NCI-H187 (cell line): ENCODE results near the gene TMEM183A.

Experiments used
- DNase-seq, 2 experiments: peaks; one replicate each; lab custom pipeline; 2025; lab: John Stamatoyannopoulos, UW

Gene TMEM183A

DNA sequence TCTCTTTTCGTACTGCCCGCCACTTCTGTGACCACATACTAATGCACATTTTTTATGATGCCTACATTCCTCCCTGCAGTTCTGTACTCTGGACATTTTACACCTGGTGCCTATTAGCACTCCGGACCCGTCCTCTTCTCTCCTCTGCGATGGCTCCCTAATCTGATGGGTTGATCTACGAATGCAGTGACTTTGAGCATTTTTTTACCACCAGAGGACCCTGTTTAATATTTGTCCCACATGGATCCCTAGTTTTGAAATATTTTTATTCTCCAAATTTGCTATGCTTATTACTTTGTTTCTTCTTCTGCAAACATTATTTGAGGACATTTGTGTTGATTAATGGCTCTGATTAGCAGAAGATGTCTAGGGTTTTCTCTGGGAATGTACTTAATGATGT lies 24.3 kb downstream of the TMEM183A start:
- no peak for DNase-seq

DNA sequence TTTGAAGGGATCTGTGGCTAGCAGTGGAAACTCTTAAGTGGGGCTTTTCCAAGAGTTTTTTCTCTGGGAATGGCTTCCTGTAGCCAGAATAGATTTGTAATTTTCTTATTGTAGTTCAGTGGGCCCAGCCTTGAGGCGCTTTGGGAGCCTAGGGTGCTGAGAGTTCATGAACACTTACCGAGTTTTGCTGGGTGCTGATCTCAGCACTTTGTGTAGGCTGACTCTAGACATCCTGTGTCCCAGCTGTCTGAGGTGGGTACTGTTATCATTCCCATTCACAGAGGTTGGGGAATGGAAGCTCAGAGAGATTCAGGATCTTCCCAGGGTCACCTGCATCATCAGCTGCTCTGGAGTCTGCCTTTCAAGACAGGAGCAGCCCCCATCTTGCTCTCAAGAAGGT lies 26.1 kb downstream of the TMEM183A start:
- no peak for DNase-seq

DNA sequence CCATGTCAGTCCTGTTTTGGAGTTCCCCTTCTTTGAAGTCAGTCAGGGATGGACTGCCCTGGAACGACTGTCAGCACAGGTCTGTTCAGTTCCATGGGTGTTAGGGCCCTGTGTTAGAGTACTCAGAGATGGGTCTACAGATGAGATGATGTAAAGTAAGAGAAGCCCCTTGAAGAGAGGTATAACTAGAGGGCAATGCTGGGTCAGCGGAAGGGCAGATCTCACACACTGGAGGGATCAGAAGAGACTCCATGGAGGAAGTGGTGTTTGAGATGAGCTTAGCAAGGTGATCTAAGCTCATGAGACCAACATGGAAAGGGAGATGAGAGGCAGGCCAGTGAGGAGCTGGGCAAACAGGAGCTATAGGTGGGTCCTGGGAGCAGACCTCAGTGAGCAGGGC lies 26.7 kb downstream of the TMEM183A start:
- no peak for DNase-seq

DNA sequence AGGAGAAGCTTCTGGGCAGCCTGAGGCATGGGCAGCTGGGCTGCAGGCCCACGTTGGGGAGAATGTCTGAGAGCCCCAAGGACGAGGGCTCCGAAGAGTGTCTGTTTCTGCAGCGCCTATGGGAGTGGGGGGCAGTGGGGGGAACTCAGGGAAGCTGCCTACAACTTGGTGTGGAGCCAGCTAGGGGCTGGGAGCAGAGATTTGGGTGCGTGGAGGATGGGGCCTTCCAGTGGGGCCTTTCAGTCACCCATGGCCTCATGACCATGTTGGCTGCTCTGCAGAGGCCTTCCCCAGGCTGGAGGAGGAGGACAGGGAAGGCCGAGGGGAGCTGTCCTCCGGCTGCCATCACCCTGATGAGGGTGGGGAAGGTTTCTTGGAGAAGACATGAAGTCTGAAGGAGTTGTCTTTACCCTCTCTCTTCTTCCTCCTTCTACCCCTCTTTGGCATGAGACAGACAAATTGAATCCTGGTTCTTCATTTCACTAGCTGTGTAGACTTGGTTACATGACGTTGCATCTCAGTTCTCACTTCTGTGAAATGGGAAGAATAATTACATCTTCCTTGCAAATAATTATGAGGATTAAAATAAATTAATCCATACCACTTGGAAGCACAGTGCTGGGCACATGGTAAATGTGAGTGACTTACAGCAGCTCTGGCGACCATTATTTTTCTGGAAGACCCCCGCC lies 27.4 kb downstream of the TMEM183A start:
- DNase-seq, result no peak

DNA sequence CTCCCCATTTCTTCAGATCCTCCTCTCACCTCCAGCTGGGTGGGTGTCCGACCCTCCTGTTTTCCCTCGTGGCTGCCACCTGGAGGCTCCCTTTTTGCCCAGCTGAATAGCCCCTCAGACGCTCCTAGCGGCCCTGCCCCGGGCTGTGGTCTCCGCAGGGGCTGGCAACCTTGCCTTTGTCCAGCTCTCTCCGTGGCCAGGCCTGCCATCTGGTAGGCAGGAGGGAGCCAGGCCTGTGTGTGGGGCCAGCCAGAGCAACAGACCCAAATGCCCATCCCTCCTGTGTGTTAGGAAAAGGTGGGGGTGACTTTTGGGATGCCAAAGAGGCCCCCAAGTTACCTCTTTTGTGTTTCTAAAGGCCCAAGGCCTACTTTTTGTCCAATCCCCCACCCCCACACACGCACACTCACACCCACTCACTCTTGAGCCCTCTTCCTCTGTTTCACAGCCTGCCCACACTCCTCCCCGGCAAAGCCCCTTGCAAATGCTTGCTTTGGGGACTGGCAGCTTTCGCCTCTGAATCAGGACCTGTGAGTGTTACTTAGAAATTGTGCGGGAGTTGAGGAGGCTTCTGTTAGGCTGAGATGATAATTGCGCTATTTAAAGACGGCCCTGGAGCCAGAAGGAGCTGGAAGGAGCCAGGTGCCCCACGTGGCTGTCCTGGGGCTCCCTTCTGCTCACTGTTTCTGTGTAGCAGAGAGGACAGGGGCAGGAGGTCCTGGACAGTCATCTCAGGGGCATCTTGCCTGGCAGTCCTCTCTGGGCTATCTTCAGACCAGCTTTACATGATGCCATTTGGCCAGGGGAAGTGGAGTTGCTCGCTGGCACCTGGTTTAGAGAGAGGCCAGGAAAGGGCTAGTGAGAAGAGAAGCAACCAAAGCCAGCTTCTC lies 28.2 kb downstream of the TMEM183A start:
- DNase-seq, result no peak

DNA sequence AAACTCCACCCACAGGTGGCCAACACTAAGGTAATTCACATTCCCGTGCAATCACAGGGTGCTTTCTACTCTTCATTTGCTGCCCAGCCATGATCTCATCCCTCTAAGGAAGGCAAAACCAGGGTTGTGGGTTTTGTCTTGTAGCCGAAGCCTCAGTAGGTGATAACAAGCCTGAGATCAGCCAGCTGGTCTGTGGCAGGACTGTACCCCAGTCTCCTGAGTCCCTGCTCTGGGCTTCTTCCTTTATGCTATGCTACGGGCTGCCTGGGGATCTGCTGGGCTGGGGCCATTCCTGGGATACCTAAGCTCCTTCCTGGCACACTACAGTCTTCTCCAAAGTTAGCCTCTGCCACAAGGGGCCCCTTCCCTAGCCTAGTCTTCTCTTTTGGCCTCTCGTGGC lies 29.0 kb downstream of the TMEM183A start:
- DNase-seq, result no peak

DNA sequence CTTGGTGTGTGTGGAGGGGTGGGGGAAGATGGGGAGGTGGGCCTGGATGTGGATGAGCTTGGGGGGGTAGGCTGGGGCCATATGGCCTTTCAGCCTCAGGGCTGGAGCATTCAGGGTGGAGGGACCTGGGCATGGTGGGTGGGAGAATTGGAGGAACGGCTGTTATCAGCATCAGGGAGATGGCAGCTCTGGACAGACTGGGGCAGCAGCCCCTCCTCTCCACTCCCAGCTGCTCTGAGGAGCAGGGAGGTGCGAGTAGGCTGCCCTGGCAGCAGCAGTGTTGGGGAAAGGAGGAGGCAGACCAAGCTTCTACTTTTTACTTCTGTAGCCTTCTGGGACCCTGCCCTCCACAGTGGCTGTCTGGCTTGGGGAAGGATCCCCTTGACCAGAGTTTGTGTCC lies 29.4 kb downstream of the TMEM183A start:
- no peak for DNase-seq

DNA sequence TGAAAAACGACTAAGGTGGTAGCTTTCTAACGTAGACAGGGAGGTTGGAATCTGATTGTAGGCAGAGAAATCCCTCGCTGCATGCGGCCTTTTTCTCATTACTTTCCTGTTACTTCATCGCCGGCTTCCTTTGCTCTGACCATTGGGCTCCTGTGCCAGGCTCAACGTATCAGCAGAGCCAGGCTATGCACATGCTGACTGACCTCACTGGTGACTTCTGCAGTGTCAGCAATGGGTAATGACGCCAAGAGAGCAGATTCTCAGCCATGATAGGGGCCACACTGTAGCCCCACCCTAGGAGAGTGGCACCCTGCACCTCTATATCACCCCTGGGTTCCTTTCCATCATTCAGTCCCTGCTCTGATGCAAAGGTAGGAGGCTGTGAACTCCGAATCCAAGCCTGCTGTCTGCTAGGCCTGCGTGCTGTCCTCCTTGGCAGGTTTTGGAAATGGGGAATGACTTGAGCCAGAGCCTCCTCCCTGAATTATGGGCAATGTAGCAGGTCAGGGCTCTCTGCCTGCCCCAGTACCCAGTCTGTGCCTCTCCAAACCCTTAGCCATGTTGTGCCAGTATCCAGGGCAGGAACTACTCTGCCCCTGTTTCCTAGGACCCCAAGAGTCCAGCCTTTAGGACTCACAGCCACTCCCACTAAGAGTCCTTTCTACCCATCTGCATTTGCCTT lies 30.5 kb downstream of the TMEM183A start:
- DNase-seq, result no peak

DNA sequence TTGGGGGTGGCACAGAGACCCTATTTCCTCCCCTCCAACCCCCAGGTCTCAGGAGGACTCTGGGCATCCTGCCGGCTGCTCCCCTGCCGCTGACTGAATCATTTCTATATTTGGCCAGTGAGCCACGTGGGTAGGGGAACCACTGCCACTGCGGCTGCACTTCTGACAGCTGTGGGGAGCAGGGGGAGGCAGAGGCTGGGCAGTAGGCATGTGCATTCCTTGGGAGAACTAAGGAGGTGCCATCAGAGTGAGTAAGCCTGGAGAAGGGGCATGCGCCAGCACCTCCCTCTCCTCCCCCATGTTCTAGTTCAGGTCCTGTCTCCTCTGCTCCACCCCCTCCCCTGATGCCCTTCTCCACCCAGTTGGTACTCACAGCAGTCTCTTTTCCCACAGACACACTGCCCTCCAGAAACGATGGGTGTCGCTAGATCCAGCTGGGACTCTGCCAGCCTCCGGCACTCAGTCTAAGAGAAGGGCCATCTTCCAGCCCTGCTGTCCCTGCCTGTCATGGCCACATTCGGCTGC lies 31.1 kb downstream of the TMEM183A start:
- DNase-seq, result no peak

DNA sequence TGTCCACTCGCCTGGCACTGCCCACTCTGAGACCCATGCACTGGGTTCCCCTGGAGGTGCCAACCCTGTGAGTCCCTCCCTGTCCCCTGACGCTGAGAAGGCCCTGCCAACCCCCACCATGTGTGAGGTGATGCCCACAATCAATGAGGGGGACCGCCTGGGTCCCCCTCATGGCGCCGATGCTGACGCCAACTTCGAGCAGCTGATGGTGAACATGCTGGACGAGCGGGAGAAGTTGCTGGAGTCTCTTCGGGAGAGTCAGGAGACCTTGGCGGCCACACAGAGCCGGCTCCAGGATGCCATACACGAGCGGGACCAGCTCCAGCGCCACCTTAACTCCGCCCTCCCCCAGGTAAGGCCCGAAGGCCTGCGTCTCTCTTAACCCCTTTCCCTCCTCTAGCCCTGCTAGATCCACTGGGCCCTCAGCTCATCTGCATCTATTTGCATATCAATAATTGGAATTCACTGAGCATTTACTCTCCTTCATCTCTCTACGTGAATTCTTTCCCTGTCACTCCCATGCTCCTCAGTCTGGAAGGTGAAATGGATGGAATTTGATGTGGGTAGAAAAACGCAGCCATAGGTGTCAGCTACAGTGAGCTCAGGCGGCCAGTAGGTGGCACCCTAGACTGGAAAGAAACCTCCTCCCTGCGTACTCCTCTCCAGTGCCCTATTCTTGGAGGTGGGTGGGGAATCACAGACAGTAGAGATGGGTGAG lies 31.9 kb downstream of the TMEM183A start:
- peak; percentile 74 to 80 for DNase-seq

DNA sequence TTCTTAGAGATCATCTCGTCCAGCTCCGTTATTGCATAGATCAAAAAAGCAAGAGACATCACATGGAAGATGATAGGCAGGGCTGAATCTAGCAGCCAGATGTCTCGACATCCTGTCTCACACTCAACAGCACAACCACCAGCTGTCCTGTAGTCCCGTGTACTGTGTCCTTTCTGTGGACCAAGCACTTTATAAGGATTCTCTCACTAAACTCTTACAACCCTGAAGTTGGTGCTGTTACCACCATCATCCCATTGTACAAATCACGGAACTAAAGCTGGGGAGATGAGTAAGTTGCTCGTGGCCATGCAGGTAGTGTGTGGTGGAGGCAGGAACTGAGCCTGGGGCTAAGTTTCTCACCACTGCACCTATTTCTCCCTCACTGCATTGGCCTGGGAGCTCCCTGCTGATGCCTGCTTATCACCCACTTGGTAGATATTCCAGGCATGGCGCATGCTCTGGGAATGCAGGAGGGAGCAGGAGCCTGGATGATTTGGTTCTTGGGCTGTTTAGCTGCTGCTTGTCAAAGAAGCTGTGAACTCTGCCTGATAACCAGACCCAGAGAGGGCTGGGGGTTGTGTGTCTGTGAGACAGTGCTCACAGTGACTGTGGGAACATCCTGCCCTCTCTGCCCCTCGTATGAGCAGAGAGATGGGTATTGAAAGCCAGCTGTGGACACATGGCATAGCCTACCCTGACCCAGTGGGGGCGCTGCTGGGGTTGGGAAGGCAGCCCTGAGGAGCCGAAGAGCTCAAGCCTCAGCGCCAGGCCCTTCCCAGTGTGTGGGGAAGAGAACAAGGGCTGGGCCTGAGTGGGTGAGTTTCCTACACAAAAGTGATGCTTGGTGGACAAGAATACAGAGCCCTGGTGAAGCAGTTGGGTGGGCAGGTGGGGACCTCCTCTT lies 32.7 kb downstream of the TMEM183A start:
- DNase-seq, result no peak

DNA sequence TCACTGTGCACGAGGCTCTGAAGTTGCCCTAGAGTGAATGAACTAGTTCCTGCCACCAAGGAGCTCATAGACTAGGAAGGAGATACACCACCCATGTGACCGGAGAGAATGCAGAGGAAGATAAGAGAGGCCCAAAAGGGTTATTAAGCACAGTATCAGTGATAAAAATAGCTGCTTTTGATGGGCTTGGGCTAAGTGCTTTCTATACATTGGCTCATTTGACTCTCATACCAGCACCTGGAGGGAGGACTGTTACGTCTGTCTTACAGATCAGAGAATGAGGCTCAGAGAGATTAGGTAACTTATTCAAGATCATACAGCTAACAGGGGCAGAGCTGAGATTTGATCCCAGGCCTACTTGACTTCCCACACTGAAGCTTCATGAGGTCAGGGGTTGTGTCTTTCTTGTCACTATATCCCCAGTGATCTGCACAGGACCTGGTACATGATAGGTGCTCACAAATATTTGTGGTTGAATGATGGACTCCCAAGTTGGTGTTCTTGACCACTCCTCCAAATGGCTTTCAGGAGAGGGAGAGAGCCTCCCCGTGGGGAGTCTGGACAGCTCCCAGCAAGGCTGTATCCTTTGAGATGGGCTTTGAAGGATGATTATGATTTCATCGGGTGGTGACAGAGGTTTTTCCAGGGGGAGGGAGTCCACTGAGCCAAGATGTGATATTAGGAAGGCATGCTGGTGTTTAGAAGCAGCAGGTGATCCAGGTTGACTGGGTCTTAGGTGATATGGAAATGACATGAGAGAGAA lies 33.5 kb downstream of the TMEM183A start:
- DNase-seq, result no peak

DNA sequence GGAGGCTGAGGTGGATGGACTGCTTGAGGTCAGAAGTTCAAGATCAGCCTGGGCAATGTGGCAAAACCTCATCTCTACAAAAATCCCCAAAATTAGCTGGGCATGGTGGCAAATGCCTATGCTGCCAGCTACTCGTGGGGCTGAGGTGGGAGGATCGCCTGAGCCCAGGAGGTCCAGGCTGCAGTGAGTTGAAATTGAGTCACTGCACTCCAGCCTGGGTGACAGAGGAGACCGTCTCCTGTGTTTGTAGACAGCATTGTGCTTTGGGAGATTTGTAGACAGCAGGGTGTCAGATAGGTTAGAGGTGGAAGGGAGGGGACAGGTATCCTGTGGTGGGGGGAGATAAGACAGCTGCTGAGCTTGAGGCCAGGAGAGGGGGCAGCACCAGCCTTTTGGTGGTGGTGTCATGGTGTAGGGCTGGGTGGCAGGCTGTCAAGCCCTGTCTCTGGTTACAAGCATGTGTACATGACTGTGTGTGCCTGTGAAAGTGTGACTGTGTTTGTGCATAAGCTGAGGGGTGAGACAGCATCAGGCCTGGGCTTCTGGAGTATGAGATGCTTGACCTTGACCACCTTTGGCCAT lies 34.3 kb downstream of the TMEM183A start:
- no peak for DNase-seq

DNA sequence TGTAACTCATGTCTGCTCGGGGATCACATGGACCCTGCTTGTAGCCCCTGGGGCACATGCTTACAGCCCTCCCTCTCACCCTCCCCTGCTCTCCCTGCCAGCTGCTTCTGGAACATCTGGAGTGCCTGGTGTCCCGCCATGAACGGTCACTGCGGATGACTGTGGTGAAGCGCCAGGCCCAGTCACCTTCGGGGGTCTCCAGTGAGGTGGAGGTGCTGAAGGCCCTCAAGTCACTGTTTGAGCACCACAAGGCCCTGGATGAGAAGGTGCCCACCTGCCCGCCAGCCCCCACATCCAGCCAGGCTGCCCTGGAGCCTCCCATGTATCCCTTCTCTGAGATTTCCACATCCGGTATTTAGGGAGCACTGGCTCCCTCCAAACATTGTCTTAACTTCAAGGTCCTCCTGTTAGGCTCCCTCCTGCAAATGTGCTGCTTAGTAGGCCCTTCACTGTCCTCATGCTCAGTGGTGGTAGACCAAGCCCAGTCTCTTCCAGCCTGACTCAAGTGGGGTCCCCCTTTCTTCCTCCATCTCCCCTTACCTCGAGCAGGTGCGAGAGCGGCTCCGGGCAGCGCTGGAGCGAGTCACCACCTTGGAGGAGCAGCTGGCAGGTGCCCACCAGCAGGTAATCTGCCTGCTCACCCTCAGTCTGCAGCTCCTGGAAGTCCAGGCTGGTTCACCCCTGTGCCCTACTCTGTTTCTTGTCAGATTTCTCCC lies 36.8 kb downstream of the TMEM183A start:
- no peak for DNase-seq

DNA sequence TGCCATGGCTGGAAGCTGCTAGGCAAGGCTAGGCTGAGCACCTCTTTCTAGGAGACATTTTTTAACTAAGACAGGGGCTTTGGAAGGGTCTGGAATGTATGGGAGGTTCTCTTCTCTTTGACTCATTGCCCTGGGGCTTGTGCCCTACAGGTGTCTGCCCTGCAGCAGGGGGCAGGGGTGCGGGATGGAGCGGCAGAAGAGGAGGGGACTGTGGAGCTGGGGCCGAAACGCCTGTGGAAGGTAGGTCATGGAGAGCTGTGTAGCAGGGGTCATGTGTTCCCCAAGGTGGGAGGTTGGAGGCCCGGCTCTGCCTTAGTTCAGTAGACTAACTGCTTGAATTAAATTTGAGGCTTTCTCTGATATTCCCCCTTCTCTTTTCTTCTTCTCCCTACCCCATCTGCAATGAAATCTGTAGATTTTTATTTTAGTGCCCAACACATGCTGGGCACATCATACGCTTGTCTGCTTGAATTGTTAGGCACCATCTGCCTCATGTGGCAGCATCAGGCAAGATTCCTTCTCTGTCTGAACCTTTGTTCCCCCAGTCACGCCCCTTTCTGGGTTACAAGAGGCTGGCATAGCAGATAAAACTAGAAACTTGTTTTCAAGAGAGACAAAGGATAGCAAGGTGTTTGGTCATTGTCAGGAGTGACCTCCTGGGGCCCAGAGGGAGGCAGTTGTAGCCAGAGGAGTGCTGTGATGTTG lies 37.5 kb downstream of the TMEM183A start:
- no peak for DNase-seq

DNA sequence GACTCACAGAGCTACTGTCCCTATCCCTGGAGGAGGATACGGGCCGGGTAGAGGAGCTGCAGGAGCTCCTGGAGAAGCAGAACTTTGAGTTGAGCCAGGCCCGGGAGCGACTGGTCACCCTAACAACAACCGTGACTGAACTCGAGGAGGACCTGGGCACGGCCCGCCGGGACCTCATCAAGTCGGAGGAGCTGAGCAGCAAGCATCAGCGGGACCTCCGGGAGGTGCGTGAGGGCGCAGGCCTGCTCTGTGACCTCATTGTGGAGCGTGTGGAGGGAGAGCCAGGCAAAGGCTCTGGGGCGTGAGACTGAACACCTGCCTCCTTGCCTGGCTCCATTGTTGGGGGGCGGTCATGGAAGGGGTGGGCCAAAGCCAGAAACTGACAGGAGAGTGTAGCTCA lies 38.2 kb downstream of the TMEM183A start:
- no peak for DNase-seq

DNA sequence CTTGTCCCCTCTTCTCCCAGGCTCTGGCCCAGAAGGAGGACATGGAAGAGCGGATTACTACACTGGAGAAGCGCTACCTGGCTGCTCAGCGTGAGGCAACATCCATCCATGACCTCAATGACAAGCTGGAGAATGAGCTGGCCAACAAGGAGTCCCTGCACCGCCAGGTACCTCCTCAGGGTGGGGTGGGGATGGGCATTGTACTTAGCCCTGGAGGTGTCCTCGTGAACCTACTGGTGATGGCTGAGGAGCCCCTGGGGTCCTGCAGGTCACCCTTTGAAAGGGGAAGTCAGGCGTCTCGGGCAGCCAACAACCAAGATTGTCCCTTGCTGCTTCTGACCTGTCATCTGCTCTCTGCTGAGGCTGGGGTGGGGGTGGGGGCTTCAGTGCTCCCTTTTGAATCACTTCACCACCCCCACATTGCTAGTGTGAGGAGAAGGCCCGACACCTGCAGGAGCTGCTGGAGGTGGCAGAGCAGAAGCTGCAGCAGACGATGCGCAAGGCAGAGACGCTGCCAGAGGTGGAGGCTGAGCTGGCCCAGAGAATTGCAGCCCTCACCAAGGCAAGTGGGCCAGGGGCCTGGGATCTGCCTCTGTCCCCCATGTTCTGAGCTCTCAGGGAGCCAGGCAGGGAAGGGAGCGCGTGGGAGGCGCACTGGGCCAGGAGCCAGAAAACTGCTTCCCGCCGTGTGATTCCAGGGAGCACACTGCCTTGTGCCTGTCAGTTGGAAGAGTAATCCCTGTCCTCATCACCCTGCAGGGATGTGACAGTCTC lies 38.8 kb downstream of the TMEM183A start:
- no peak for DNase-seq
